HK-2 (cell line): ENCODE results near the gene ATP13A5.

Experiments used
- DNase-seq: peaks from one replicate; pipeline ENCODE4 v3.0.0-alpha.2; 2018; ENCODE audit not compliant: unreplicated experiment

ATP13A5 gene

DNA sequence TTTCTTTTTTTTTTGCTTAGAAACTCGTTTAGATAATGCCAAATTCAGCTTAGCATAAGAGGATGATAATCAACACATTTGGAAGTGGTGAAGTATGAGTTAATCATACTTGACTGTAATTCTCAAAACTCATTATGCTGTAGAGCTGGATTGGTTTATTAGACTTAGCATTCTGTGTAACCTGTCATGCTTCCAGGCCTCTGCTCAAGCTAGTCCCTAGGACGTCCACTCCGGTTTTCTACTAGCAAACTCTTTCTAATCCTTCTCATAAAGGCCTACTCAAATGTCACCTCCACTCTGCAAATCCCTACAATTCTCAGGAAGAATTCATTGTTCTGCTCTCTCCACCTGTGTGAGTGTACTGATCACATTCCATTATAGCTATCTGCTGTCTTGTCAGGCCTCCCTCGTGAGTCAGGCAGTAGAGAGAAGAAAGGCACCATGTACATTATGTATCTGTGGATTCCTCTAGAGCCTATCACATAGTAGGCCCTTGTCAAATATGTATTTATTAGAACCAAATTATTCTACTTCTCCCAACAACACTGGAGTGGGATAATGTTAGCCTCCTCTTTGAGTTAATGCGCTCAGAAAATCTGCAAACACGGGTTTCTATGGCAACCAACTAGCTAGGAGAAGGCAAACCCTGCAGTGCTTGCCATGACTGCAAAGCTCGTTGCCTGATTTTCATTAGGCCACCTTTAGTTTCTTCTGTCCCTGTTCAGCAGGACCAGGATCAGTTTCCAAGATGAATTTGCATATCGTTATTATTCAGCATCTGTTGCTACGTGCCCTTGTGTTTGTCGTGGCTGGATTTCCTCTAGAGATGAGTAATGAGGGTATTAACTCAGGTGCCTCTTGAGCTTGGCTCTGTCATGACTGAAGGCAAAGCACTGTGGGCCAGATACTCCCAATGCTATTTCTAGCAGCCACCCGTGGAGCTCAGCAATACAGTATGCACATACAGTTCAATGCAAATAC lies 30.7 kb downstream of the ATP13A5 start:
- no peak for DNase-seq

DNA sequence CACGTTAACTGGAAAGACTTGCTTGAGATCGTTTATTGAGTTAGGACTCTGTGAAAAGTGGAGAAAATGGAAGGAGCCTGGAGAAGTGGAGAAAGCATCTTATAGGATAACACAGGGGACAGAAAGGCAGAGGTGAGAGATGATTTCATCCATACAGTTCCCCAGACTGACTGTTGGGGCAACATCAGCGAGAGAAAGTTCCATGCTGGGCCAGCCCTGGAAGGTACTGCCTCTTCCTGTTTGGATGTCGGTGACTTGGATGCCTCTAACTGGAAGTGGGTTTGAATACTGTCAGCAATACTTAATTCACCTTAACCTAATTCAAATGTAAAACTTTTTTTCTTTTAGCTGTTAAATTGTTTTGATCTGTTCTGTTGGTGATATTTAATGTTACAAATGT lies 32.3 kb downstream of the ATP13A5 start:
- DNase-seq, result no peak

DNA sequence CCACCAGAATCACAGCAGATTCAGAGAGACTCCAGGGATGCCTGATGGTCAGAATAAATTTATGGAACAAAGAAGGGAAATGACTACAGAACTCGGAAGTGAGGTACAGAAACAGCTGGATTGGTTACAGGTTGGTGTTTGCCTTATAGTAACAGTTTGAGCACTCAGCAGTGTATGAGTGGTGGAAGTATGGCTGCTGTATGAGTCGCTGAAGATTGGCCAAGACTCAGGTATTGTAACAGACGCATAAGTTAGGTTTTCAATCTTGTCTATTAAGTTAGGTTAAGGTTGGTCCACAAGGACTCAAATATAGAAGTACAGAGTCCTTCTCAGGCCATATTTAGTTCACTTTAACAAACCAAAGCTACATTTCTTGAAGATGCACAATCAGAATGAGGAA lies 33.1 kb downstream of the ATP13A5 start:
- DNase-seq, result no peak

DNA sequence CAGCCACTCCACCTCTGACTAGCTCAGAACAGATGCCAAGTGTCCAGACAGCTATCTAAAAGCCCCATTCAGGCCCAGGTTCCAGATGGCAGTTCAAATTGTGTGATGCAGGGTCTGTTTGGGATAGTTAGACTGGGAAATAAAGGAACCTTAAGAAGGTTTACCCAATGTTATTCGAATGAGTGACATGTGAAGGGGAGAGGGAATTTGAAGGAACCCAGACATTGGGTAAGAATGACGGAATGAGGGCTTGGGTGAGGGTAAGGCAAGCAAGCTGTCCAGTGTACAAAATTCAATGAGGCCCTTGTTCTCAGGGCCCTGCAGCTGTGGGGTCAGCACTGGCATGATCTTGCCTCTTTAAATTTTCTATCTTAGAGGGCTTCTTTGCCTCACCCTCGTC lies 34.1 kb downstream of the ATP13A5 start:
- DNase-seq, result no peak

DNA sequence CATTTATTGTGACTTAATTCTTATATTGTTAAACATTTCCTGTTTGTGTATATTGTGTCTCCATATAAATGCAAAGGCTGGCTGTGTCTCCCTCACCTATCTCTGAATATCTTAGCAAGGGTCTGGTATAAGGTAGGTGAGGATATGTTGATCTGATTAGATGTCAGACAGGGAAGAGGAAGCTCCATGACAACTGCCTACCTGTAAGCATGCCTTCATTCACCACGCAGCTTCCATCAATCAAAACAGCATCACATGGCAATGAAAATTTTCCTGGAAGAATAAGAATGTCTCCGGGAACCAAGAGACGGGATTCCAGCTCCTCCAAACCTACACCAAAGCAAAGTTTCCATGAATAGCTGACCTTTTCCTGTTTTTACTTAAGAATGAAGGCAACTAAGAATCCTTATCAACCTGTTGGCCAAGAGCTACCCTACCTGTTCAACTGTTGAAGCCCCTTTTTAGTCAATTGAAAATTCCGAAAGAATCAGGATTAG lies 34.8 kb downstream of the ATP13A5 start:
- DNase-seq, result no peak

DNA sequence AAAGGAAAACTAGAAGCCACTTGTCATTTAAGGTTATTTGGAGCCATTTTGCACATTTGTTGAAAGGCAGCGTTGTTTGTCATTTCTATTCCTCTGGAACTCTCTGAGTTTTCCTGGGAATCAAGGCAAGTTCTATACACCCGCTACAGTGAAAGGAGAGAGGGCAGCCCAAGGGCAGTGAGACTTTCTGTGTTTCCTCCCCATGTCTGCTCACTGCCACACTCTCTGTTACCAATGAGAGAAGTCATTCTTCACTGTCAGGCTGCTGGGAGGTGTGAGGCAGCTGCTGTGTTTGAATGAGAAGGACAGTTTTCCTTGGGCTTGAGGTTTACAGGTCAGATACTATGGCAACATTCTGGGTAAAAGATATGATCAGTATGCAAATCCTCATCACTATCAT lies 36.0 kb downstream of the ATP13A5 start:
- DNase-seq, result no peak

DNA sequence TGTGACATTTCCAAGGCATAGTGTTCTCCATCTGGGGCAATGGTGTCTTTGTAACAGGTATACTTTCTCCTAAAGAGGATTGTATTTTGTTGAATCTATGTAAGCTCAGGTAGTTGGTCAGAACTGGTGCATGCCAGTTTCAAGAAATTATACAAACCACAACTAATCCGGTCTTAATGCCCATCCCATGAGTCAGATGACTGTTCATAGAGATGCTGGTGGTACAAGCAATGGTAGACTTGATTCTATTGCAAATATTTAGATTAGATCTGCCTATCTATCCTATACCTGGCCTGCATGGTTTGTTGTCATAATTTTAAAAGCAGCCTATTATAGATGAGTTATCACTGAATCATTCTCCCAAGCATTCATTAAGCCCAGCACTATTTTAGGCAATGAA lies 43.5 kb downstream of the ATP13A5 start:
- DNase-seq, result no peak

DNA sequence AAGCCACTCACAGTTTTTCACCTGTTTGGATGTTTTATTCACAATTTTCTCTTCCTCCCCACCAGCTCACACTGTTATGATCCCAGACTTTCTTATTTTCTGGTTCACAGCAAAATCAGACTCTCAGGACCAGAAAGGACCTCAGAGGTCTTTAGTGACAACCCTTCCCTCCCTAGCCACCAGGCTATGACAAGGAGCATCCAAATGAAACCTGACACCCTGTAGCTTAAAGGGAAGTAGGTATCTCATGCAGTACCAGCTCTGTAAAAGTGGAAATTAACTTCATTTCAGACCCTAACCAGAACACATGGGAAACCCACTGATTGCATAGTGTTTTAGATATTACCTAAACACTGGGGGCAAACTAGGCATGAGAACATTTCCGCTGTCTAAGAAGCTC lies 45.3 kb downstream of the ATP13A5 start:
- DNase-seq, result no peak

DNA sequence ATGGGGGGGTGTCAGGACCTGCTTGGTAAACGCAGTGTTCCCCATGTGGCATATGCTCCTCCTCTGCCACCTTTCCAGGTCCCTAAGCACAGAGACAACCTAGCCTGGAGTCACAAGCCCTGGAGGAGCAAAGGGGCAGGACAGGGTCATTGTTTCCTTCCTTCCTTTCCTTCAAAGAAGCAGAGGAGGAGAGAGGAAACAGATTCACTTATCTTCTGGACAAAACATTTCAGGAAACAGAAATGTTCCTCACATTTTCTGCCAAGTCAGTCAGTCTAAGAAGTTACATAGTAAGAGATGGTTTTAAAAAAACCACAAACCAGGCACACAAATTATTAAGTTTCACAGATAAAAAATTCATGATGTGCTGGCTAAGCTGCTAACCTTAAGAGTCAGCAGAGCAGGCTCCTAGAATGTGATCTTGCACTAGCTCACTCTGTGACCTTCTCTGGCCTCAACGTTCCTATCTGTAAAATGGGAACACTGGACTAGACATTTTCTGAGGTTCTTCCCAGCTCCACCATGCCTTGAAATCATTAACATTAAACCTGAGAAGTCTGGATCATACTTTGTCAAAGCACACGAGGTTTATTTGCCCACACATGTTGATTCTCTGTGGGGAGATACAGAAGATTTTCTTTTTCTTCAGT lies 47.9 kb downstream of the ATP13A5 start:
- no peak for DNase-seq

DNA sequence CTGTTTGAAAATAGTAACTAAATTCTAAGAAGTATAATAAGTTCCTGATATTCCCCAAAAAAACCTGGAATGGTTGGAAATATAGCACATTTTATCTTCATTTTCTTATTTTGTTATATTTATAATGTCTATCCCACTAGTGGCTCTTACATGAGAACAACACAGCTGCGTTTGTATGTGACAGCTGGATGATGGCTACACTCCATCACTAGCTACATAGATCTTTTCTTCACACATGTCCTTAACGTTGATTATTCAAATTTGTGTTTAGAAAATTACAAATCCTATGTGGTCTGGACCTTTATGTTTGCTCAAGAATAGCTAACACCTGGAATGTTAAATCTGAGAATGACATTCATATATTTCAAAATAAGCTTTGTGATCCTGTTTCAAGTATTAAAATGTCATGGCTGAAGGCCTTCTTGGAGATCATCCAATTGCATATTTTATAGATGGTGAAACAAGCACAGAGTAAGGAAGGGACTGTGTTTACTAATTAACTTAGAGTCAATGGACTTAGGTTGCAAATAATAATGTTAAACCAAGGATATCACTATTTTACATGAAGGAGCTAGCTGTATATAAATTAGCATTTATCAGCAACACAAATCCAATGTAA lies 60.8 kb downstream of the ATP13A5 start:
- no peak for DNase-seq

DNA sequence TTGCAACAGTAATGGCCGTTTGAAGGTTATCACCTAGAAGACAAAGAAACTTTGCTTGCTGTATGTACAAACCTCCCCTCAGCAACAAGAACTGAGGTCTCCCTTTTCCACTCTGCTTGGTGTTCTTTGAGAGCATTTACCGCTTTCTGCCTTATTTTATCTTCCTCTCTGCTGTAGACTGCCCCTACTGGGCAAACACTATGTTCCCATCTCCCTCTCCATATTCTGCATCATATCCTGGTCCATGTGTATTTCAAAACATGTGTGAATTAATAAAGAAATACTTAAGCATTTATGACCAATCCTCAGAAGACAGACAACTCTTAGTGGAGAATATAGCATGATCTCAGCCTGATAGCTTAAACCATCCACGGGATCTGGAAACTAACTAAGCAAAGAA lies 64.4 kb downstream of the ATP13A5 start:
- DNase-seq, result no peak

DNA sequence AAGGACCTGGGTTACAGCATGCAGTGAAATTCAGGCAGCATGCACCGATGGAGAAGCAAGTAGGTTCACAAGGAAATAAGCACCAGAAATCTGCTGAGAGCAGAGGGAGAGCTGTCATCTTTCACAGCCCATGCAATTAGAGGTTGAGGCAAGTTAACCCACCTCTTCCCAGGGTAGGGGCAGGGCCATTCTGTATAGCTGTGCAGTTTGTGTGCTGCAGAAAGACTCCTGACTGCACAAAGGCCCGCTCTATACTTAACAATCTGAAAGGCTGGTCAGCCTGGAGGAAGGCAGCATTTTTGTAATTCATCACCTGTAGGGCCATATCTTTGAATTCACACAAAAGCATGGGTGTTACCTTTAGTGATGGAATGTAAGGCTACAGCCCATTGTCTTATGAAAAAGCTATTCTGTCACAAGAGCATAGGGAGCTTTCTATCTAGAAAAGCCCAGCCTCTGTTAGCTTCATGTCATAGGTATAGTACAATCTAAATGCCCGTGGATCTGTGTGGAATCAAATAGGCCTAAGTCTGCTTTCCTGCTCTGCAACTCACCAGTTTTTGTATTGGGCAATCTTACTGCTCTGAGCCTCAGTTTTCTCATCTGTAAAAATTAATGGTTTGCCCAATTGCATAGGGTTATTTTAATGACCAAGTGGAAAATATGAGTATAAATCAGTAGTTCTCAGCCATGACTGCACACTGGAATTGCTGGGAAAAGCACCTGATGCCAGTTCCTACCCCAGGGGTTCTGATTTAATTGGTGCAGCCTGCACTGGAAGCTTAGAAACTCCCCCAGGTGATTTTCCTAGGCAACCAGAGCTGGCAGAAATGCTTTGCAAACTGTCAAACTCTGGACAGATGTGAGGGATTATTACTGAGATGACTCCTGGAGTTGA lies 65.2 kb downstream of the ATP13A5 start:
- no peak for DNase-seq

DNA sequence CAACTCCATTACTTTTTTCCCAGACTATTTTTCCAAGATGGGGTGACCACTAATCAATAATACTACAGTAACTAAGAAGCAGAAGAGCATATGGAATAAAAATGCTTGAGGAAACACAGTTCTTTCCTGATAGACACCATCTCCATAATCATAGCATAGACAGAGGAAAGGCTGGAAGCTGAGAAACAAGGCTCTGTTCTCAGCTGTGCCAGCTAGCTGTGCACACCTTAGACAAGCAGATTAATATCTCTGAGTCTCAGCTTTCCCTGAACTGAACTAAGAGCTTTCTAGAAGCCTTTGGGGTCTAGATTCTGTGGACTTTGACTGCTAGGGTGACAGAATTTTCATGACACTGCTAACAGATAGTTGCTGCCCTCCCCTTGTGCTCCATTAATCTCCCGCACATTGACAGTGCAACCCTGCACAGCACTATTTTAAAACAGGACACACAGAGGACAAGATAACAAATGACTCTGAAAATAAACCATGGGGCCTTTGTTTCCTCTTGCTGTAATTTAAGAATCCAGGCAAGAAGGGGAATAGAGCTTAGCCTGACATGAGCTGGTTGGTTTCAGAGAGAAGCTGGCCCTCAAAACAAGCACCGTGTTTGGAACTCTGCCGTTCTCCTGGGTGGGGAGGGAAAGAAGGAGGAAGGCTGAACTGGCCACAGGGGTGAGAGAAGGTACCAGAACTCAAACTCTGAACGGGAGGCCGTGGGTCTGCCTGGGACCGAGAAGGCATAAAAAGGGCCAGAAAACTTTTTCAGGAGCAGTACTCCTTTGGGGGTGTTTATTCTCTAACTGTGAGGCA lies 67.4 kb downstream of the ATP13A5 start:
- DNase-seq, result no peak

DNA sequence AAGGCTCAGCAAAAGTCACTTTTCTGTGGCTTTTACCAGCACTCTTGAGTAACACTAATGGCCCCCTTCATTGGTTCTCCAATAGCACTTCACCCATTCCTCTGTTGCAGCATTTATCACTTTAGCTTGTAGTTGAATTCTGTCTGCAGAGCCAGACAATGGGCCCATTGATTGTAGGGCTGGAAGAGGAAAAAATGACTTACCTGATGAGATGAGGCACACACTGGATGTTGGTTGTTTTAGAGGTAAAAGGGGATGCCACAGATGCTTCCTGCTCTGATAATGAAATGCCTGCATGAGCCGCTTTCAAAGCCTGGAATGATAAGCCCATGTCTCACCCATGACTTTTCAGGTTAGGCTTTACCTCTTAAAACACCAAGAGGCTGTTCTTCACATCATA lies 73.2 kb downstream of the ATP13A5 start:
- no peak for DNase-seq

DNA sequence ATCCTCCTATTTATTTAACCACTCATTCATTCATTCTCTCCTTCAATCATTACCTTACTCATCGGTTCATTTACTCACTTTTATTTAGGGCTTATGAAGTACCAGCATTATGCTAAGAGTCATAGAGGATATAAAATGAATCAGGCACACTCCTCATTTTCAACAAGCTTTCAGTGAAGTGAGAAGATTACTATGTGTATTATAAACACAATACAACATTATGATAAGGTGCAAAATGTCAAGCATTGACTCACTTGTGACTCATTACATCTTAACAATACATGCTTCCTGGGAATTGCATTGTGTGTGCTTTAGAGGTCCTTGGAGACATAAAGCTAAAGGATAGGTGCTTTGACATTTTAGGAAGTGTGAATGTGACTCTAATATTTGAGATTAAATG lies 77.1 kb downstream of the ATP13A5 start:
- DNase-seq, result no peak

DNA sequence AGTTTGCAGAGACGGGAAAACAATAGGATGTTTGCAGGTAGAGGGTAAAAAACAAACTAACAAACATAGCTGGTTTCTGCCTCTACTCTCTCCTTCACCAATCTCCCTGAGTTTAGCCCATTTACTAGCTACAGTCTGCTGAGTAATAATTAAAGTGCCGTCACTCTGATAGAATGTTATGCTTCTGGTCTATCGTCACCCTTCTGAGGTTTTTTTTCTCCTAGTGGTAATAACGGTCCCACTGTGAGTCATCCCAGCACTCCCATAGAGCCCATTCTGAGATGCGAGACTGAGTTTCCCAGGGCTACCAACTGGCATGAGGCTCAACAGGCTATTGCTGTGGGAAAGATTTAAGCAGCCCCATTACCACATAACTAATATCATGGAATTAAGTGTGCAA lies 81.1 kb downstream of the ATP13A5 start:
- peak; percentile 12 for DNase-seq

DNA sequence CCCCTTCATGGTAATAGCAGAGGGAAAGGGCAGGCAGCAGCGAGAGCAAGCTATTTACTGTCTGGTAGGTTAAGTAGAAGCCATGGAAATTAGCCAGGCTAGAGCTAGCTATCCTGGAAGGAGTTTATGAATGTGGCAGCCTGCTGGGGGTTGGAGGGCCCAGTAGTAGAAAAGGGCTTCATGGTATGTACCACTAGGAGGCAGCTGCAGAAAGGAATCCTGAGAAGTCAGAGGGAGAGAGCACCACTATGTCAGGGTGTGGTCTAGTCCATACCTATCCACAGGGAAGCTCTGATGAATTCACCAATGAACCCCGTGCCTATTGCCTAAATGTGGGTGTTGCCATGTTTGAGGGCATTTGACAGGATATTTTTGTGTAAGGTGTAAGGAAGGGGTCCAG lies 82.6 kb downstream of the ATP13A5 start:
- no peak for DNase-seq

DNA sequence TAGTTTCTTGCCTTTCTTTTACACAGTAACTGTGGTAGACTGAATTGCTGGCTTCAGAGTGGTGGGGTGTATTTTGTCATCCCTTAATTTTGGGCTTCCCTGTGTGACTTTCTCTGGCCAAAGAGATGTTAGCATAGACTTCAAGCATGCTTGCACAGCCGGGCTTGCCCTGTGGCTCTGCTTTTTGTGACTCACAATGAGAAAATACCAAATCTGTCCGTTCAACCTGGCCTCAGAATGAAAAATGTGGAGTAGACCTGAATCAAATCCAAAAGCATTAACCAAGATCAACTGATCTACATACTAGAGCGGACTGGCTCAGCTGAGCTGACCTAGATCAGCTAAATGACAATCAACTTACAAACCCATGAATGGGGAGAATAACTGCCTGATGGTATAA lies 86.2 kb downstream of the ATP13A5 start:
- no peak for DNase-seq

DNA sequence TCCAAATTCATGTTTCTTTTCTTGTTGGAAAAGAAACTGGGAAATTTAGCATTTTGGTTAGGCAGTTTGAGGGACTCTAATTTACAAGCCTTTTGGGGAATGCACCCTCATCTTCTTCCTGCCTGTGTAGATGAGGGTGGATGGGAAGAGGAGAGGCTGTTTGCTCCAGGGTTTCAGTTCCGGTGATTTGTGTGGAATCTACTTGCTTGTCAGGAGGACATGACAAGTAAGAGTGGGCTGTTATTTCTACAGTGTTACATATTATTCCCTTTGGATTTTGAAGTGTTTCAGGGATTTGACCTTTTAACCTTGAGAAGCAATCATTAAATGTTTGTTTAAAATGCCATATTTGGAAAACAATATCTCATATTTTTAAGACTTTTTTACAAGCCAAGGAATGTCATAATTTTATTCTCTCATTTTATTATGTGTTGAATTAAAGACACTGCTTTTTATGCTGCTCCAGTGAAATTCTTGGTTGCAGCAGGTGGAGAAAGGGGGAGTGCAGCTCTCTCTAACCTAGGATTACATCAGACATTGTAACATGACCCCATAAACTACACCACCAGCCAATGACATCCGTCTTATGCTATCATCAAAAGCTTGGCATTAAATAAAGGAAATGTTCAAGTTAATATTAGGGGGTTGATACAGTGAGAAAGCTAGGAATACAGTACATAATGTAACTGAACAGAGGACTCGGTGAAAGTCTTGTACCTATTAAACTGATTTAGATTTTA lies 107.3 kb downstream of the ATP13A5 start:
- DNase-seq, result no peak

DNA sequence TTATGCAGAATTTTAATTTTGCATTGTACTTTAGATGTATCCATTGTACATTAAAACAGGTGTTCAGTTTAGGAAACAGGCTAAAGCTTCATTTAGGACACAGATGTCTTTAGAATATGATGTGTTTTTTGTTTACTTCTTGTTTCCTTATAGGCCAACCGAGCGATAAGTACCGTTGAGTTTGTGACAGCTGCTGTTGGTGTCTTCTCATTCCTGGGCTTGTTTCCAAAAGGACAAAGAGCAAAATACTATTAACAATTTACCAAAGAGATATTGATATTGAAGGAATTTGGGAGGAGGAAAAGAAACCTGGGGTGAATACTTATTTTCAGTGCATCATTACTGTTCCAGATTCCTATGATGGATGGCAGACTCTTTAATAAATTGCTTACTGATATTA lies 108.1 kb downstream of the ATP13A5 start:
- no peak for DNase-seq
